NCI-H446 treated with DMSO at 0.1 percent for 48 hours (cell line): ENCODE measurements around the gene DHRS3.
"Not testable (repeated sequence)": the region's sequence is repeated elsewhere in the genome, so short reads cannot be mapped to it uniquely, and the experiment has no call there.

Experiments
- DNase-seq: peaks from one replicate; lab custom pipeline; 2025; lab: John Stamatoyannopoulos, UW

DHRS3 gene

DNA sequence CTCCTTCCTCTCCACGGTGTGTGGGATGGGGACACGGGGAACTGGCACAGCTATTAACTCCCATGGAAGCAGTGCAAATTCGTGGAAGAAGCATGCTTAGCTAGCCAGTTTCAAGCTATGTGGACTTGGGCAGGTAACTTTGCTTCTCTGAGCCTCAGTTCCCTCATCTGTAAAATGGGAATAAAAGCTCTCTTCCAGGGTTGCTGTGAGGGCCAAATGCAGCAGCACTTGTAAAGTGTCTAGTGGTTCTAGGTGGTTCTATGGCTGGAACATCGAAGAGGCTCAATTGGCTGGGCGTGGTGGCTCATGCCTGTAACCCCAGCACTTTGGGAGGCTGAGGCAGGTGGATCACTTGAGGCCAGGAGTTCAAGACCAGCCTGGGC is 43.3 kb downstream of the DHRS3 start:
- no peak for DNase-seq

GRCh38 chr1:12573015-12573825 is 44.8 kb downstream of the DHRS3 start:
- DNase-seq, result no peak

- DNase-seq, result no peak
Observed at GRCh38 chr1:12572522-12572921, 45.5 kb downstream of the DHRS3 start.

- no peak for DNase-seq
Observed at GRCh38 chr1:12570291-12570690, 47.7 kb downstream of the DHRS3 start.

DNA sequence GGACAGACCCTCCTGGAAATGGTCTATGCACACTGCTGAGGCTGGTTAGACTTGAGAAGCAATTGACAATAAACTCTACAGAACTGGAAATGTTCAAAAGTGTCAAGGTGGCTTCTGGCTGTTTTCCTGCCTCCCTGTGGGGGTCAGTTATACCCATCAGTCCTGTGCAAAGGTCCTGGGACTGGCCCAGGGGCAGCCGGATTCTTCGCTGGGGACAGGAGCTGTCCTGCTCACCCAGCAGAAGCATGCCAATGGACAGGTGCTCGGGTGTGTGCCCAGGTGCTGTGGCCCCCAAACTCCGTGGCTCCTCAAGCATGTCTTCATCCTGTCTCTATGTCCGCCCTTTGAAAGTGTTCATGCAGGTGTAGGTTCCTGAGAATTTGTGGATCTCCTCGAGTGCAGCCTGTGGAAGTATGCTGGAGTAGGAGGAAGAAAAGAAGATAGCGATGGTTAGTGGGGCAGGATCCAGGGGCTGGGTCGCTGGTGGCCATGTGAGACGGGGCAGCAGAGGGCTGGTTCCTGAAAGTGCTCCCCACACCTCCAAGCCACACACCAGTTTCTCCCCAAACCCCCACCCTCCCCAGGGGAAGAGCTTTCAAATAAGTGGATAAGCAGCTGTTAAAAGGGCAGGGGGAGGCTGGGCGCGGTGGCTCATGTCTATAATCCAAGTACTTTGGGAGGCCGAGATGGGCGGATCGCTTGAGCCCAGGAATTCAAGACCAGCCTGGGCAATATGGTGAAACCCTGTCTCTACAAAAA is 49.8 kb downstream of the DHRS3 start:
- DNase-seq, result no peak

DNA sequence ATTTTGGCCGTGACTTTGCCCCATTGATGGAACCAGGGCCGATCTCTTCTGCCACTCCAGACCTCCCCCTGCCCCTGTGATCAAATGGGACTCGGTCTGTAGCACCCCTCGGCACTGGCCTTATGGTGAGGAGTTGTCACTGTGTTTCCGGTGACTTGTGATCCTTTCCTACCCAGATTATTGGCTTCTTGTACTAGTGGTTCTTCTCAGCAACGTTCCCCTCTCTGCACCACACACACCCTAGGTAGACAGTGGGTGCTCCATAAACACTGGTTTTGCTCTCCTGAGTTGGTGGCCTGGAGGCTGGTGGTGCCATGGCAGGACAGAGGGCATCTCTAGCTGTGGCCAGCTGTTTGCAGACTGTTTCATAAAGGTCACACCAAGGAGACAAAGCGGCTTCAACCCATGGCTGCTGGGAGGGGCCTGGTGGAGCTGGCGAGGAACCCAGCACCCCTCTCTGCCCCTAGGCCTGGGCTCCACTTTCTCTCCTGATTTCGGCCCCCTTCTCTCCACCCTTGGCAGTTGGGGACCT is 50.7 kb downstream of the DHRS3 start:
- no peak for DNase-seq

GRCh38 chr1:12566484-12567287 is 51.3 kb downstream of the DHRS3 start:
- no peak for DNase-seq

GRCh38 chr1:12565966-12566352 is 52.1 kb downstream of the DHRS3 start:
- DNase-seq, result no peak

DNA sequence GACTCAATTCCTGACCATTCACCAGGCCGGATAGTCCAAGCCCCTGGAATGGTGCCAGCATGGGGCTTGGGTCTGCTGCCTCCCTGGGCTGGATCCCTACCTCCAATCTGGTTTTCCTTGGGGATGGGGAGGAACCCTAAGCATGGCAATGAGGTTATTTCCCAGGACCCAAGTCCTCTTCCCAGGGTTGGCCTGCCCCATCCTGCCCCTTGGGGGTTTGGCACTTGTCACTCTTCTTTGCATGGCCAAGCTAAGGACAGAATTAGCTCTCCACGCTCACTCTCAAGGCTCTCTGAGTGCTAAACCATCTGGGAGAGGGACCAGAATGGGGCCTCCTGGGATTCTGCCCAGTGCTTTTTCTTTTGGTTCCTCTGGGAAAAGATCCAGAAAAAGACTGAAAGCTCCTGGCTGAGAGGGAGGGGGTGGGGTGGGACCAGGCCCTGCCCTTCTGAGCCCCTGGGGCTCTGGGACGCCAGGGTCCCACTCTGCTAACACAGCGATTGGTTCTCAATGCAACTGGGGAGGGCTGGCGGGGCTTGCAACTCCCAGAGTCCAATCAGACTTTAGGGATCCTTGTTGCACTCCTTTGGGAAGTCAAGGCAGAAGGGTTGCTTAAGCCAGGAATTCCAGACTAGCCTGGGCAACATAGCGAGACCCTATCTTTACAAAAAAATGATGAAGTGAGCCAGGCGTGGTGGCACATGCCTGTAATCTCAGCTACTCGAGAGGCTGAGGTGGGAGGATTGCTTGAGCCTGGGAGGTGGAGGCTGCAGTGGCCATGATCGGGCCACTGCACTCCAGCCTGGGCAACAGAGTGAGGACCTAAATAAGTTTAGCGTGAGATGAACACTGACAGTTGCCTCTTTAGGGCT is 52.7 kb downstream of the DHRS3 start:
- DNase-seq, result peak; percentile 54

- DNase-seq, result not testable (repeated sequence)
Observed at GRCh38 chr1:12564251-12564650, 53.8 kb downstream of the DHRS3 start.

- no peak for DNase-seq
Observed at GRCh38 chr1:12562955-12563576, 54.9 kb downstream of the DHRS3 start.

DNA sequence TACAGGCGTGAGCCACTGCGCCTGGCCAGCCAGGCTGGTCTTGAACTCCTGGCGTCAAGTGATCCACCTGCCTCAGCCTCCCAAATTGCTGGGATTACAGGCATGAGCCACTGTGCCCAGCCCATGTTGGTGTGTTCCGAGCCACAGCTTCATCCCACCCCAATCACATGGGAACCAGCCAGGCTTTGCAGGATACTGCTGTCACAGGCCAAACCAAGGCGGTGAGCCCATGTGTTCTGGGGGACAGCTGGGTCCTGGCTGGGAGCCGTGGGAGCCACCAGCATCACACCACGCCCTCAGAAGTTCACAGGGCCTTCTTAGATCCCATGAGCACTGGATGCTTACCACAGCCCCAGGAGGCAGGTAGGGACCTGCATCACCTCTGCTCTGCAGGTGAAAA is 56.9 kb downstream of the DHRS3 start:
- DNase-seq, result no peak

- no peak for DNase-seq
Observed at GRCh38 chr1:12556957-12557935, 60.8 kb downstream of the DHRS3 start.

GRCh38 chr1:12556368-12556930 is 61.6 kb downstream of the DHRS3 start:
- no peak for DNase-seq

DNA sequence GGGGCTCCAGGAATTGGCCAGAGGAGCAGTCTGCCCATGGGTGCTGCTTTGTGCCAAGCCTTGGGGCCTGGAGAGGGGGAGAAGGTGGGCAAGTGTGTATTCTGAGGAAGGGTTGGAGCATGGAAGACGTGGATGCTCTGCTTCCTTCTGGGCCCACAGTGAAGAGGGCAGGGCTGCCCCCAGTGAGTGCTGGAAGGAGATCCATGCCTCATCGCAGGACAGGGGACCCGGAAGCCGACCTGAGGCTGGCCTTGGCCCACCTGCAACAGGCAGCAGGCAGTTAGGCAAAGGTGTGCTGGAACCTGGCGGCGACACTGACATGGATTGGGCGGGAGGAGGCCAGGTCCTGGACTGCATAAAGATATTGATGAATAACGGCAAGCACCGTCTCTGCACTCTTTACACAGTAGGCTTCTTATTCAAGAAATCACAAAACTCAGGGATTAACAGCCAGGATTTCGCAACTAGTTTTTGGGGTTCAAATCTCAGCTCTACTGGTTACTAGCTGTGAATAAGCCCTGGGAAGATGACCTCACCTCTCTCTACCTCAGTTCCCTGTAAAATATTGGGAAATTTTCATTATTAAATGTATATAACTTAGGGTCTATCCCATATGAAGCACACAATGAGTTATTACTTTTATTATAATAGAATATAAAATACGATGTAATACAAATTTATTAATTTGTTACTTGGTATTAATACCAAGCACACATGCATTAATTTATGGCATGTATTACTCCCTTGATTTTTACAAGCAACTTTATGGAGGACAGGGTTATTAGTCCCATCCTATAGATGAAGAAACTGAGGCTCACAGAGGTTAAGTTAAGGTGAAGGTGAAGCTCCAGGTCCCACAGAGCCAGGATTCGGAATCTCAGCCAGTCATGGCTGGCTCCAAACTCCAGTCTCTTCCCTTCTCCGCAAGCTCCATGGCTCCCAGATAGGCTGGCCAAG is 62.3 kb downstream of the DHRS3 start:
- no peak for DNase-seq

DNA sequence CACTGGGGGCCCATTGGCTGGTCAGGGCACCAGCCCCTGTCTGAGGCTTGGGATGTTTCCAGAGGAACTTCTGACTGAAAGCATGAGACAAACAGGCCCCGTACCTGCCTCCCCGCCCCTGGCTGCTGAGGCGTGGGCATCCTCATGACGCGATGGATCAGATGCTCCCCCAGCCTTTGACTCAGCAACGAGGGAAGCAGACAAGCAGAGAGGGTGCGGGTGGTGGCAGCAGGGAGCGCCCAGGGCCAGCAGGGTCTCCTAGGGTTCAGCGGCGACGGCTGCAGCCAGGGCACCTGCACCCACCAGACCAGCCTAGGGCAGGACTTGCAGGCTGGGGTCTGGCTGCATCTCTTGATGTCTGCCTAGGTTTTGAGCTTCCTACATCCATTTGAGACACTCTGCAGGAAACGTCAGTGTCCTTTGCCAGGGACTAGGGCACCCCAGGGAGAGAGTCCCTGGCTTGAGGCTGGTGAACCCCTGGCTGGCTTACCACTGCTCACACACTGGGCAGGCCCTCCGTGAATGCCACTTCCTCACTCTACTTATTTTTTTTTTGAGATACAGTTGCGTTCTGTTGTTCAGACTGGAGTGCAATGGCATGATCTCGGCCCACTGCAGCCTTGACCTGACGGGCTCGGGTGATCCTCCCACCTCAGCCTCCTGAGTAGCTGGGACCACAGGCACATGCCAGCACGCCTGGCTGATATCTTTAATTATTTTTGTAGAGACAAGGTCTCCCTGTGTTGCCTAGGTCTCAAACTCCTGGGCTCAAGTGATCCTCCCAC is 63.3 kb downstream of the DHRS3 start:
- DNase-seq, result no peak

DNA sequence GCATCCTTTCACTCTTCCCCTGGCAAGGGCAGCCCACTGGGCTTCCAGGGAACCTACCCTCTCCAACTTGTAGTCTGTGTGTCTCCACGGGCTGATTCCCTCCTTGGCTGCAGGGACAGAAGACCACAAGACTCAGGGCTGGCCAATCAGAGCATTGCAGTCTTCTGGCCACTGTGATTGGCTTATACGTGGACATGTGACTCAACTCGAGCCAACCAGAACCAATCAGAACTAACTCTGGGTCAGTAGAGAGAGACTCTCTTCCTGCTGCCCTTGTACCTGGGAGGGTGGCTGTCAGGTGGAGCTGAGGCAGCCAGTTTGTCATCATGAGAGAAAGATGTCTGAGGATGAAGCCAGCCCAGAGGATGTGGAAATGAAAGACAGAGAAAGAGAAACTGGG is 64.0 kb downstream of the DHRS3 start:
- DNase-seq, result peak; percentile 35
